Neuronal stem cell (in vitro differentiated cells): Measurements from ENCODE around the gene CFH.
"Not testable (repeated sequence)": the region's sequence is repeated elsewhere in the genome, so short reads cannot be mapped to it uniquely, and the experiment has no call there.

Experiments
- DNase-seq: peaks from one replicate; pipeline ENCODE4 v3.0.0-alpha.2; 2013; ENCODE audit warnings: low spot score
- H2AFZ ChIP-seq: one replicate; pipeline ENCODE4 v1.6.1; 2013; ENCODE audit warnings: mild to moderate bottlenecking, low read length, inconsistent platforms
- H2AK5ac ChIP-seq: 2 replicates; pipeline ENCODE4 v1.6.1; 2013; ENCODE audit warnings: low read depth, mild to moderate bottlenecking, inconsistent platforms, low read length, moderate library complexity, mixed read lengths
- H2BK120ac ChIP-seq: 2 replicates; pipeline ENCODE4 v1.6.1; 2013; ENCODE audit warnings: low read depth, mild to moderate bottlenecking, inconsistent platforms, low read length, moderate library complexity, mixed read lengths
- H2BK12ac ChIP-seq: one replicate; pipeline ENCODE4 v1.6.1; 2013; ENCODE audit warnings: low read length, inconsistent platforms
- H2BK15ac ChIP-seq: 2 replicates; pipeline ENCODE4 v1.6.1; 2013; ENCODE audit warnings: mild to moderate bottlenecking, low read length, inconsistent platforms, mixed read lengths
- H2BK5ac ChIP-seq: one replicate; pipeline ENCODE4 v1.6.1; 2013; ENCODE audit warnings: inconsistent platforms, mild to moderate bottlenecking, low read length, moderate library complexity
- H3K14ac ChIP-seq: one replicate; pipeline ENCODE4 v1.6.1; 2013; ENCODE audit warnings: low read length, inconsistent platforms
- H3K18ac ChIP-seq: 2 replicates; pipeline ENCODE4 v1.6.1; 2013; ENCODE audit warnings: low read length, inconsistent platforms
- H3K23ac ChIP-seq: 2 replicates; pipeline ENCODE4 v1.6.1; 2013; ENCODE audit warnings: low read depth, mild to moderate bottlenecking, mixed read lengths, low read length, inconsistent platforms; ENCODE audit not compliant: poor library complexity
- H3K27ac ChIP-seq: replicated peaks from 3 replicates; pipeline ENCODE4 v1.5.1; 2013; ENCODE audit warnings: low read length, inconsistent platforms
- H3K27me3 ChIP-seq, 3 experiments: 2 replicates each; pipeline ENCODE4 v1.6.1; 2013; ENCODE audit warnings: low read length in 3 of 3, mild to moderate bottlenecking in 2 of 3, inconsistent platforms in 1 of 3, low read depth in 1 of 3, mixed read lengths in 1 of 3, moderate library complexity in 1 of 3; ENCODE audit not compliant: control insufficient read depth in 3 of 3, insufficient read depth in 3 of 3
- H3K36me3 ChIP-seq, 2 donors: replicated peaks in 1 of 2; 2 replicates each; pipeline ENCODE4 v1.6.1; 2013; ENCODE audit warnings: low read length in 2 of 2; ENCODE audit not compliant: control insufficient read depth in 2 of 2, insufficient read depth in 2 of 2
- H3K4ac ChIP-seq: 2 replicates; pipeline ENCODE4 v1.6.1; 2013; ENCODE audit warnings: inconsistent platforms, mild to moderate bottlenecking, low read length, moderate library complexity
- H3K4me1 ChIP-seq, 2 donors: 1 replicate in 1 of 2; 2 replicates in 1 of 2; pipeline ENCODE4 v1.6.1; 2013; ENCODE audit warnings: low read length in 2 of 2, low read depth in 1 of 2; ENCODE audit not compliant: control insufficient read depth in 2 of 2, insufficient read depth in 1 of 2
- H3K4me2 ChIP-seq: one replicate; pipeline ENCODE4 v1.6.1; 2013; ENCODE audit warnings: mild to moderate bottlenecking, low read length, inconsistent platforms; ENCODE audit not compliant: insufficient read depth, poor library complexity, severe bottlenecking
- H3K4me3 ChIP-seq, 2 donors: 2 replicates each; pipeline ENCODE4 v1.5.1; 2013; ENCODE audit warnings: low read length in 2 of 2, mild to moderate bottlenecking in 2 of 2, inconsistent platforms in 1 of 2, moderate library complexity in 1 of 2
- H3K79me1 ChIP-seq: one replicate; pipeline ENCODE4 v1.6.1; 2013; ENCODE audit warnings: low read depth, mild to moderate bottlenecking, inconsistent platforms, low read length, moderate library complexity
- H3K9ac ChIP-seq: one replicate; pipeline ENCODE4 v1.6.1; 2013; ENCODE audit warnings: mild to moderate bottlenecking, low read depth, low read length, inconsistent platforms; ENCODE audit not compliant: poor library complexity
- H3K9me3 ChIP-seq, 2 donors: replicated peaks in 1 of 2; 2 replicates each; pipeline versions ENCODE3 to v1.6.1; 2013; ENCODE audit warnings: low read length in 2 of 2, mild to moderate bottlenecking in 2 of 2, inconsistent platforms in 1 of 2, low read depth in 1 of 2, mixed read lengths in 1 of 2, moderate library complexity in 1 of 2; ENCODE audit not compliant: control insufficient read depth in 2 of 2, insufficient read depth in 1 of 2
- H4K8ac ChIP-seq: one replicate; pipeline ENCODE4 v1.6.1; 2013; ENCODE audit warnings: low read depth, mild to moderate bottlenecking, inconsistent platforms, low read length, moderate library complexity
- H4K91ac ChIP-seq: one replicate; pipeline ENCODE4 v1.6.1; 2013; ENCODE audit warnings: low read length, low read depth, mild to moderate bottlenecking, inconsistent platforms; ENCODE audit not compliant: poor library complexity
- WGBS, 2 donors: extraction: QIAGEN DNeasy Blood & Tissue Kit; methylation state at CpG; one replicate each; pipeline ENCODE4 v1.1.7; 2013; ENCODE audit warnings: missing lambda C conversion rate in 2 of 2, mixed read lengths in 1 of 2; ENCODE audit not compliant: insufficient read length in 2 of 2, insufficient replicate concordance in 1 of 2; ENCODE audit errors: extremely low coverage in 2 of 2; 5-methylcytosine and 5-hydroxymethylcytosine counted together

The CFH gene

GRCh38 chr1:196628838-196629237, 23.0 kb upstream of the CFH start:
- Histone ChIP-seq H3K79me1 (no peaks in the 10 kb centered on the region), H2BK15ac (no peak overlapping the region), H3K27me3 (no peaks in the 10 kb centered on the region), H3K36me3 (no peaks in the 10 kb centered on the region), H3K4me1 (no peaks in the 10 kb centered on the region), H3K4ac (no peak overlapping the region), H2AK5ac (no peak overlapping the region), H3K23ac (no peak overlapping the region), H3K4me3 (no peak overlapping the region), H4K91ac (no peak overlapping the region), H2BK5ac (no peak overlapping the region), H3K18ac (no peak overlapping the region), H2BK12ac (no peak overlapping the region), H3K9me3 (peaks cover 0 to 5% of the 10 kb centered on the region in 2 donors), H3K9ac (no peak overlapping the region), H2BK120ac (no peak overlapping the region), H3K27ac (no peak overlapping the region), H2AFZ (no peak overlapping the region), H3K14ac (no peak overlapping the region), H4K8ac (no peak overlapping the region), H3K4me2 (no peak overlapping the region)
- WGBS, 2 donors = no CpG with 5 or more reads among the region's 3 CpGs
- DNase-seq = no peak

DNA sequence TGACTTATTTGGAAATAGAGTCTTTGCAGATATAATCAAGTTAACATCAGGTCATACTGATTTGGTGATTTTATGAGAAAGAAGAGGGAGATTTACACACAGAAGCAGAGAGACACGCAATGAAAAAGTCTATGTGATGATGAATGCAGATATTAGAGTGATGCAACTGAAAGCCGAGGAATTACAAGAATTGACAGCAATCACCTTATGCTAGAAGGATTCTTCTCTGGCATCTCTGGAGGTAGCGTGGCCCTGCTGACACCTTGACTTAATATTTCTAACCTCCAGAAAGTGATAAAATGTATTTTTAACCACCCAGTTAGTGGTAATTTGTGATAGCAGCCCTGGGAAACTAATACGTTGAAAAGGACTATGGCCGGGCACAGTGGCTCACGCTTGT, 14.2 kb upstream of the CFH start:
- H3K9me3 ChIP-seq = no peaks in the 10 kb centered on the region
- H3K27me3 ChIP-seq = no peaks in the 10 kb centered on the region
- WGBS, 2 donors = no CpG with 5 or more reads among the region's 6 CpGs
- H3K4me1 ChIP-seq = no peaks in the 10 kb centered on the region
- H3K27ac ChIP-seq = no peak overlapping the region
- H3K4me2 ChIP-seq = no peak overlapping the region
- no peaks in the 10 kb centered on the region for H3K36me3 ChIP-seq
- no peak overlapping the region for H3K4me3 ChIP-seq
- H4K8ac ChIP-seq = no peak overlapping the region
- H3K9ac ChIP-seq = no peak overlapping the region
- DNase-seq = no peak
- no peak overlapping the region for H3K18ac ChIP-seq
- H2BK5ac ChIP-seq = no peak overlapping the region
- H2AK5ac ChIP-seq = no peak overlapping the region
- H3K4ac ChIP-seq = no peak overlapping the region
- H3K14ac ChIP-seq = no peak overlapping the region
- H3K79me1 ChIP-seq = no peaks in the 10 kb centered on the region
- no peak overlapping the region for H2BK12ac ChIP-seq
- H2BK15ac ChIP-seq = no peak overlapping the region
- H4K91ac ChIP-seq = no peak overlapping the region
- no peak overlapping the region for H2BK120ac ChIP-seq
- no peak overlapping the region for H2AFZ ChIP-seq
- no peak overlapping the region for H3K23ac ChIP-seq

- H3K9me3 ChIP-seq = no peaks in the 10 kb centered on the region
- H2AFZ ChIP-seq = no peak overlapping the region
- H2BK120ac ChIP-seq = no peak overlapping the region
- no peak overlapping the region for H3K9ac ChIP-seq
- no peak overlapping the region for H2BK15ac ChIP-seq
- H3K4me3 ChIP-seq = no peak overlapping the region
- no peak overlapping the region for H2AK5ac ChIP-seq
- DNase-seq = no peak
- no peaks in the 10 kb centered on the region for H3K79me1 ChIP-seq
- H2BK5ac ChIP-seq = no peak overlapping the region
- no peak overlapping the region for H4K8ac ChIP-seq
- no peaks in the 10 kb centered on the region for H3K36me3 ChIP-seq
- no peak overlapping the region for H2BK12ac ChIP-seq
- H3K27me3 ChIP-seq = no peaks in the 10 kb centered on the region
- no peak overlapping the region for H3K4ac ChIP-seq
- H3K4me2 ChIP-seq = no peak overlapping the region
- H3K18ac ChIP-seq = no peak overlapping the region
- no peaks in the 10 kb centered on the region for H3K4me1 ChIP-seq
- no peak overlapping the region for H3K27ac ChIP-seq
- H3K23ac ChIP-seq = no peak overlapping the region
- H3K14ac ChIP-seq = no peak overlapping the region
- no CpG with 5 or more reads among the region's 2 CpGs for WGBS, 2 donors
- H4K91ac ChIP-seq = no peak overlapping the region
Measured at GRCh38 chr1:196638466-196638865, 13.4 kb upstream of the CFH start.

DNA sequence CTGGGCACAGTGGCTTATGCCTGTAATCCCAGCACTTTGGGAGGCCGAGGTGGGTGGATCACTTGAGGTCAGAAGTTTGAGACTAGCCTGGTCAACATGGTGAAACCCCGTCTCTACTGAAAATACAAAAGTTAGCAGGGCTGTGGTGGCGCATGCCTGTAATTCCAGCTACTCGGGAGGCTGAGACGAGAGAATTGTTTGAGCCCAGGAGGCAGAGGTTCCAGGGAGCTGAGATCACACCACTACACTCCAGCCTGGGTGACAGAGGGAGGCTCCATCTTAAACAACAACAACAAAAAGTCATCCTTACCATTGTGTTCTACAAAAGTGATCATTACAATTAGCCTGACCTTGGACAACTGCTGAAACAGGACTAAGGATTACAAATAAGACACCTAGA, 12.6 kb upstream of the CFH start:
- not testable (repeated sequence) for H2BK15ac ChIP-seq, H4K91ac ChIP-seq, H3K4me2 ChIP-seq, H3K27me3 ChIP-seq, H3K9me3 ChIP-seq, H3K27ac ChIP-seq, H2AK5ac ChIP-seq, H2BK5ac ChIP-seq, H2AFZ ChIP-seq, H3K4me1 ChIP-seq, H3K4me3 ChIP-seq, H2BK120ac ChIP-seq, H3K9ac ChIP-seq, H3K4ac ChIP-seq, H3K14ac ChIP-seq, H2BK12ac ChIP-seq, DNase-seq, H3K36me3 ChIP-seq, H4K8ac ChIP-seq, H3K18ac ChIP-seq, H3K79me1 ChIP-seq, H3K23ac ChIP-seq
- no CpG with 5 or more reads among the region's 5 CpGs for WGBS, 2 donors
